GM19372 (cell line): ENCODE data around the gene TLR1.
"Not testable (repeated sequence)": the region's sequence is repeated elsewhere in the genome, so short reads cannot be mapped to it uniquely, and the experiment has no call there.

Experiments used
- ATAC-seq: cut with Tn5 transposase; IDR thresholded peaks from one replicate; pipeline ENCODE4 v1.9.1; 2021; ENCODE audit warnings: mild to moderate bottlenecking, low read depth, moderate library complexity; ENCODE audit not compliant: unreplicated experiment

TLR1 gene

DNA sequence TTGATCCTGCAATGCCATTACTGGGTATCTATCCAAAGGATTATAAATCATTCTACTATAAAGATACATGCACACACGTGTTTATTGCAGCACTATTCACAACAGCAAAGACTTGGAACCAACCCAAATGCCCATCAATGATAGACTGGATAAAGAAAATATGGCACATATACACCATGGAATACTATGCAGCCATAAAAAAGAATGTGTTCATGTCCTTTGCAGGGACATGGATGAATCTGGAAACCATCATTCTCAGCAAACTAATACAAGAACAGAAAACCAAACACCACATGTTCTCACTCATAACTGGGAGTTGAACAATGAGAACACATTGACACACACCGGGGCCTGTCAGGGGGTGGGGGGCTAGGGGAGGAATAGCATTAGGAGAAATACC, 26.7 kb downstream of the TLR1 start:
- not testable (repeated sequence) for ATAC-seq

- no peak for ATAC-seq
Measured at GRCh38 chr4:38775326-38775725, 29.3 kb downstream of the TLR1 start.

DNA sequence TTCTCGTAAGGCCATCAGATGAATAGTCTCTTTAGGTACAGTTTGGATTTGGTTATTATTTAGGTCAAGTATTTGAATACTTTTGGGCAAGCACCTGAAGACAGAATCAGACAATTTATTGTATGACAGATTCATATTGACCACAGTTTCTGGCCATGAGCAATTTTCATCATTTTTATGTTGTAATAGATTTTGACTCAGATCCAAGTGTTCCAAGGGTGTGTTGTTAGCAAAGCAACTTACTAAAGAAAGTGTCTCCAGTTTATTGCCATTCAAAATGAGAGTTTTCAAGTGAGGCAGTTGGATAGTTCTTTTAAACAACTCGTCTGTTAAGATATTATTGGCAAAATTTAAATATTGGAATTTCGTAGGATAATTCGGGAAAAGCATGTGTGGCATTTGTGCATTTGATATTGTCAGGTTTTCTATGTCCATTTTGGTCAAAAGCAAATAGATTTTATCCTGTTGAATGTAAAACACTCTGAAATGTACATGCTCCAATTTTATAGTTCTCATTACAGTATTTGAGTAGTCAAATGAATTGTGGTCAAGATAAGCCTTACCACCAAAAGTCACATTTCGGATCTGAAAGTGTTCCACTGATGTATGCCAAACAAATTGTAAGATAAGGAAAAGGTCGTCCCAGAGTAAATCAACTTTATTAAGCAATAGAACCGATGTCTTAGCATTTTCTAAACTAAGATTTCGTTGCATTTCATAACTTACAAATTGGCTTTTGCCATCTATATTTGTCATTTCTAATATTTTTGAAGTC, 30.2 kb downstream of the TLR1 start:
- ATAC-seq: no peak

DNA sequence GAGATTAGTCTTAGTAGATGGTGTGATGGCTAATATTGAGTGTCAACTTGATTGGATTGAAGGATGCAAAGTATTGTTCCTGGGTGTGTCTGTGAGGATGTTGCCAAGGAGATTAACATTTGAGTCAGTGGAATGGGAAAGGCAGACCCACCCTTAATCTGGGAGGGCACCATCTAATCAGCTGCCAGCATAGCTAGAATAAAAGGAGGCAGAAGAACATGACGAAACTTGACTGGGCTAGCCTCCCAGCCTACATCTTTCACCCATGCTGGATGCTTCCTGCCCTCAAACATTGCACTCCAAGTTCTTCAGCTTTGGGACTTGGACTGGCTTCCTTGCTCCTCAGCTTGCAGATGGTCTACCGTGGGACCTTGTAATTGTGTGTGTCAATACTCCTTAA, 34.3 kb downstream of the TLR1 start:
- ATAC-seq: not testable (repeated sequence)

GRCh38 chr4:38769857-38770256, 34.7 kb downstream of the TLR1 start:
- no peak for ATAC-seq

DNA sequence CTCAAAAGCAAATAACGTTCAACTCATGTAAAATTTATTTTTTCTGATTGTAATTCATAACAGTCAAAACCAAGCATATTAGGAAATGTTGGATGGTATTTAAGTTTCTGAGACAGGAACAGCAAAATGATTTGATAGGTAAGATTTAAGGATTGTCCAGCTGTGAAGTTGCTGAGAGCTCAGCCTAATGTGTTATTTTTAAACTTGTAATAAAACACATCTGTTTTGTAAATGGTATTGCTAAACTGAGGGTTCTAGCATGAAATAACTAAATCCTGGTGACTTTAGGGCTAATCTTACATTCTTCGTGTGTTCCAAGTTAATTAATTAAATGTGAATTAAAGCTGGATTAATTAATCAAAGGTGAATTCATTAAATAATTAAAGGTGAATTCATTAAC, 35.1 kb downstream of the TLR1 start:
- ATAC-seq: no peak

DNA sequence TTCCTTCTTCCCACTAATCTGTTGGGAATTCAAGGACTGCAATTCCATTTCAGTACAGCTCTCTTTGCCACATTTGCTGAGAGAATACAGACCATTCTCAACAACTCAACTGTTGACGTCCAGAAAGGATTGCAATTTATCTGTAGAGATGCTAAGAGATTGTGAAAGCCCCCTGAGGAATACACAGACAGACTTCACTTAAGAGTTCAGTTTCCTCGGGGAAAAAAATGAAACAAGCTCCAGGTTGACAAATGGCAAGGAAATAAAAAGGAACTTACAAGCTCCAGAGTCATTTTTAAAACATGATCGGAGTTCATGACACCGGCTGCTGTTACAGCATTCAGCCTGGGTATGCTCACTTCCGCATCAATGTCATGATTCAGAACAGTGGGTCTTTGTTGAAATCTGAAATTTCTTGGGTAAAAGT, 35.6 kb downstream of the TLR1 start:
- no peak for ATAC-seq

- not testable (repeated sequence) for ATAC-seq
Measured at GRCh38 chr4:38766940-38767339, 37.7 kb downstream of the TLR1 start.

DNA sequence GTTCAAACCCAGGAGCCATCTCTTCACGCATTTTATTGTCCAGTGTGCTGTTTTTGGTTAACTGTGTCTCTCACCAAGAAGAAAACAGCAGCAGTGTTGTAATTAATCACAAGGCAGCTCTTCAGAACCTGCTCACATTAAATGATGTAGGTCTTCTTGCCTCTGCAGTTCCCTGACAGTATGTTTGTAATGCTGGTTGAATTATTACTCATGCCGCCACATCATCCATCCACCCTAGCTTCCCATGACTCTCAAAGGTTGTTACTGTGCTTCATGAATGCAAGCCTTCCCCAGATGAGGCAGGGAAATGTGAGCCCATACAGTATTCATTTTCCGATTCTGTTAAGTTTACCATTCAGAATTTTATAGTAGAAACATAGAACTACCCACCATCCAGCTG, 39.2 kb downstream of the TLR1 start:
- no peak for ATAC-seq

DNA sequence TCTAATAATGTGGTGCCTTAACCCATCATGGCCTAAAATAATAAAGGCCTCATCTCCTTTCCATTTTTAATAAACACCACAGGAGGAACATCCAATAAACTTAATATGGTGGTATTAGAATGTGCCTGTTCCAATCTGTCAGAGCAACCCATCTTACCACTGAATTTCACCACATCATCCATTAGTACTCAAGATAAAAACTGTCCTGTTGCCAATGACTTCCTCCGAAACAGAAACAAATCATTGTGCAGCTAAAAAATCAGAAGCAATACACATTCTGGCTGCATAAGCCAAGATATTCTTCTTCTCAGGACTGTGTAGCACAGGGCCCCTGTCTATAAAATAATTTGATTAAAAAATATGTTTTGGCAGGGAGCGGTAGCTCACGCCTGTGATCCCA, 40.3 kb downstream of the TLR1 start:
- ATAC-seq: no peak

DNA sequence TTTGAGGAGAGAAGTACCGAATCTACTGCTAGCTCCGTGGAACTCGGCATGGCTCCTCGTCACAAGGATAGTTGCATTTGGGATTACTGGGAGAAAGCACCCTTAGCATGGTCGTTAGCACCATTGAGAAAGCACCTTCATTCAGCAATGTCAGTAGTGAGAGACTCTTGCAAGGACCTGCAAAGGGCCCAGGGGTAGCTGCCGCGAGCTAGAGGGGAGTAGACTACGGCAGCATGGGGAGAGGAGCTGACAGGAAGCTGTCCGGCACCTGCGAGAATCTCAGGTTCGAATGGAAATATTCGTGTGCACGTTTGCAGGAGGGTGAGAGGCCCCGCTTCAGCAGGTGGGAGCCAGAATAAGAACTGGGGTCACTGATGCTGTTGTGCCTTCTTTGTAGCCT, 42.0 kb downstream of the TLR1 start:
- ATAC-seq: no peak

DNA sequence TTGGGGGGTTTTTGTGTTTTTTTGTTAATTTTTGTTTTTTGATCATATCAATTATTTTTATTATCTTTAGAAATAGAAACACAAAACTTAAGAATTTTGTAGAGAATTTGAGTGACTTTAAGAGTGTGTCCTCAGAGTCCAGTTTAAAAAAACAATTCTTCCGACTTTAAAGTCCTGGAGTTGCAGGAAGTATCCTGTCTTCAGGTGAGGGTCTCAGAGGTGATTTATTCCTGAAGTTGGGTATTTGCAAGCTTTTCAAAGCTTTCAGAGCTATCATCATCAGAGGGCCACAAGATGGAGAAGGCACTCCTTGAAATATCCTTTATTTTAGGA, 44.8 kb downstream of the TLR1 start:
- ATAC-seq: no peak

- ATAC-seq: no peak
Measured at GRCh38 chr4:38759113-38759789, 45.3 kb downstream of the TLR1 start.

- ATAC-seq: no peak
Measured at GRCh38 chr4:38757945-38758600, 46.5 kb downstream of the TLR1 start.

GRCh38 chr4:38752941-38753806, 51.4 kb downstream of the TLR1 start:
- ATAC-seq: no peak

- peak; percentile 91 for ATAC-seq
Measured at GRCh38 chr4:38752372-38752940, 52.1 kb downstream of the TLR1 start.

- no peak for ATAC-seq
Measured at GRCh38 chr4:38751341-38752010, 53.1 kb downstream of the TLR1 start.

DNA sequence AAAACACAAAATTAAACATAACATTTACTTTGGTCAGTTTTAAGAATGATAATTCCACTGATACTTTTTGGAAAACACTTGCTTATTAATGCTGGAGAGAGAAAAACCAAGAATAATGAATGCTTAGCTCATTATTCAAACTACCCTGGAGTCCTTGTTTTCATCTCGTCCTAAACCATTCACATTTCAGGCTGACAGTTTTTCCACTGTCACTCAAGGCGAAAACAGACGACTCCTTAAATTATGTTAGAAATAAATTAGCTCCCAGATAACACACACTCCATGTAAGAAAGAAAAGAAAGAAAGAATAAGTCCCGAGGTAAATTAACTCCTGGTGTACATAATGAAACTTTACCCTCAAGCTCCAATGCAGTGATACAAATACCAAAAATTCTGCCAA, 55.3 kb downstream of the TLR1 start:
- ATAC-seq: no peak

GRCh38 chr4:38747629-38748028, 57.0 kb downstream of the TLR1 start:
- ATAC-seq: no peak
